HG03039 (cell line): ENCODE results near the gene DCP1B.

Experiments
- ATAC-seq: cut with Tn5 transposase; IDR thresholded peaks from one replicate; pipeline ENCODE4 v1.9.1; 2021; ENCODE audit warnings: mild to moderate bottlenecking, moderate library complexity; ENCODE audit not compliant: unreplicated experiment

The DCP1B gene

DNA sequence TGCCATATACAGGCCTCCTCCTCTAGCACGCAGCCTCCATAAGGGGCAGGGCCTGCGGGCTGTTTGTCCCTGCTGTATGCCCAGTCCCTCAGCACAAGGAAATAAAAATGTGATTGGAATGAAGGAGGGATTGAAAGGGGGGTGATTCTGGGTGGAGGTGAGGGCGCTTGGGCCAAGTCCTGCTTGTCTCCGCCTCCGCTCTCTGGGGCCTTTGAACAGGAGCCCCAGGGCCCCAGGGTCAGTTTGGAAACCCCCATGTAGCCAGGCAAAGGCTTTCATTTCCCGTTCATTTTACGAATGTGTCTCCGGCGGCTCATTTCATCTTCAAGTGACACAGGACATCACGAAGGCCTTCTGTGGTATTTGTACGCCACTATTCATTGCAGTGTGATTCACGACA lies 81.3 kb downstream of the DCP1B start:
- no peak for ATAC-seq

DNA sequence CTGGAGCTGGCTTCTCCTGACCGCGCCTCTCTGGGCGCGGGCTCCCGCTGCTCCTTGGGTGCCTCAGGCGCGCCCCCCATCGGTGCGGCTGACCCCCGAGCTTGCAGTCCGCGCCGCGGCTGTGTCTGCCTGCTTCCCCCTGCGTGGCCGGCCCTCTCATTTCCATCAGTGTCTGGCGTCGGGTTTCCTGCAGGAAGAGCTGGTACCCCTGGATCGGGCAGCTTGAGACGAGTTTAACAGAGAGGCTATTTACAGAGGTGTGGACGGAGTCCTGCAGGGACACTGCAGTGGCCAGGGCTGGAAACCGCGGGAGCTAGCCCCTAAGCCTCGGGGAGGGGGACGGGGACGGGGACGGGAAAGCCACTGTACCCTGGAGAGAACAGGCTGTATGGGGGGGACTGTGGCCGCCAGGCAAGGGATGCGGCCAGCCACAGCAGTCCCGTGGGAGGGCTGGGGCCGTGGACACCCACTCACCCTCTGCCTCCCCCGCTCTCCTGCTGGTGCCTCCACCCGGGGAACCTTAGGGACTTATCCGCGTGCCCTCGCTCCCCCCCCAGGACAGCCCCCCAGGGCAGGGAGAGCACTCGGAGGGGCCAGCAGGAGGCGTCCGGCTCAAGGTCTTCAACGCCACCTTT lies 82.1 kb downstream of the DCP1B start:
- ATAC-seq: no peak

DNA sequence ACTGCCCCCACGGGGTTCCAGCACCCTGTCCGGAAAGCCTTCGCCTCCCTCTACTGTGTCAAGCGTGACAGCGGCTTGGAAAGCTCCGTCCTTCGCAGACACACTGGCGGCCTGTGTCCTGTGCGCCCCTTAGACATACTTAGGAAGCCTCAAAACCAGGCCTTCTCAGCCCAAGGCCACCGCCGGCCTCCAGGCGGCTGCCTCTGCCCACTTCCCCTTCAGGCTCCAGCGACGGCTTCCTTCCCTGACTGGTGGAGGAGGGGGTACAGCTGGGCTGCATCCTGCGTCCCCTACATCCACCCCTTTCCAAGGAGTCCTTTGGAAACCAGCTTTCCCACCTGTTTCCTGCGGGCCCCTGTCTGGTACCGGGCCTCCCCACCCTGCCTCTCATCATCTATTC lies 83.3 kb downstream of the DCP1B start:
- no peak for ATAC-seq

DNA sequence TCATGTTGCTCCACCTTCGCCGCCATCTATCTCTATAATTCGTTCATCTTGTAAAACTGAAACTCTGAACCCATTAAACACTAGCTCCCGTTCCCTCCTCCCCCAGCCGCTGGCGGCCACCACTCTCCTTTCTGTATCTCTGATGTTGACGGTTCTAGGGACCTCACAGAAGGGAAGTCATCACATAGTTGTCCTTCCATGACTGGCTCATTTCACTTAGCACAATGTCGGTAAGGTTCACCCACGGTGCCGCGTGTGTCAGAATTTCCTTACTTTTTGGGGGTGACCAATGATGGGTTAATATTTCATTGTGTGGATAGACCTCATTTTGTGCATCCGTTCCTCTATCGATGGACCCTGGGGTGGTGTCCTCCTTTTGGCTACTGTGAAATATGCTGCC lies 83.8 kb downstream of the DCP1B start:
- no peak for ATAC-seq

DNA sequence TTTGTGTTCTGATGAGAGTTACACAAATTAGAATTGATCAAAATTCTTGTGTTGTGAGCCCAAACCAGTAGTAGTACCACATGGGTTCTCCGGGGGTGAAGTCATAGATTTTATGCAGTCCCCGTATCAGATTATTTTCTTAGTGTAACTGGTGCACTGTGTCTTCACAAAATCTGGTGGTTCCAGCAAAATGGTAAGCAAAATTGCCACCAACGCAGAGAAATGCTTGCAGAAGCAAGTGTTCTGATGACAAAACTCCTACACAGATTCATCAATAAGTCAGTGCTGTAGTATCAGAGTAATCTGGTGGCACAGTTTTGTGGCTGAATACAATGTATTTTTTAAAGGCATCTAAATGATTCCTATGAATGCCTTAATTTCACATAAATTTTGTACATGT lies 84.5 kb downstream of the DCP1B start:
- ATAC-seq: no peak

DNA sequence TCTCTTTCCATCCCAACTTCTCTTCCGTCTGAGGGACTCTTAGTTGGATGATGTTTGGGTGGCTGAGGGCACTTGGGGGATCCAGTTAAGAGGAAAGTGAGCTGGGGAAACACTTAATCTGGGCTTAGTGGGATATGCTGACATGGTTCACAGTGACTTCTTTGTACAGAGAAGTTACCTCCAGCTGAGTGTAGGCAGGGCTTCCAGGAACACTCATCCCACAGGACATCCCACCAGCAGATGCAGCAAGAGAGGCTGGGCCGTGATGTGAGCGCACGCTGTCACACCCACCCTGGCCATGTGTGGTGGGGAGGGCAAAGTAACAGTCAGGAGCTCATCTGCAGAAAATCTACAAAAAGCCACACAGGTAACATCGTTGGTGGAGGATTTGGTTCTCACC lies 85.0 kb downstream of the DCP1B start:
- no peak for ATAC-seq

DNA sequence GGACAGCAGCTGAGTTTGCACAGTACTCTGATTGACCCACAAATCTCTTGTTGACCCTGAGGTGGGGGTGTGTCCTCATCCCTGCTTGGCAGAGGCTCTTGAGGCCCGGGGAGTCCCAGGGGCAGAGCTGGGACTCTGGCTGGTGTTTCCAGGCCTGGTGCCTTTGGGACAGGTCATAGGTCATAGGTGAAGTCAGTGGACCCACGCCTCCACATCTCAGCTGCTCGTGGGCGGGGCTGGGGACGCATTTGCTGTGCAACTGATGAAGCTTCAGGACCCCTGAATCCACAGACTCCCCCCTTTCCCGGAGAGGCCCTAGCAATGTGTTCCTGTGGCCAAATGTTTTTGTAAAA lies 85.4 kb downstream of the DCP1B start:
- ATAC-seq: no peak

DNA sequence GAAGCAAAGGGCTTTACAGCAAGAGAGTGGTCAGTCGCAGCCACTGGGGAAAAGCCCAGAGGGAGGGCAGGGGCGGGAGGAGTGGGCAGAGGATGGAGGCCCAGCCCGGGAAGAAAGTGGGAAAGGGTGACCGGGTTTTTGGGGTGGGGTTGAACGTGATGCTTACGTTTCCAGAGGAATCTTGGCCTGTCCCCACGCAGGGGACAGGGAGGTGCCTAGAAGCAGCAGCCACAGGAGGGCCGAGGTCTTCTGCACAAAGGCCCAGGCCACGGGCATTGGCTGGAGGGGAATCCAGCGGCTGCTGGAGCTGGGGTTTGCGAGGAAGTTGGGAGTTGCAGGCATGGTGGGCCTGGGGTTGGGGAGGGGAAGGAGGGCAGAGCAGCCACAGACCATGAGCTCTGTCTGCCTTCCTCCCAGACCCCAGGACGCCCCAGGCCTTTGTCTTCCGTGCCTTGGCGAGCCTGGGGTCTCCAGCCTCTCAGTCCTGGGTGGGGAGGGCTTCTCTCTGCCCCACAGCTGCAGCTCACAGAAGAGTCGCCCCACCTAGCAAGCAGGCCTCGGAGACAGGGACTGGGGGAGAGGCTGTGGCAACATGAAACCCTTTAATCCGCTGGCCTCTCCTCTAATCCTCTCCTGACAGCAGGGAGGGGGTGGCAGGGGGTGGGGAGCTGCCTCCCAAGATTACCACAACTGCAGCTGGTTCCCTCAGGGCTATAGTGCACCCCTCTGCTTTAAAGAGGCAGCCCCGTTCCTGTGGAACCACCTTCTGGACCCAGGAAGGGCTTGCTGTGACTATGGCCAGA lies 86.0 kb downstream of the DCP1B start, which contains the start of gene CACNA2D4:
Gene CACNA2D4 (minus strand): TSS at position 572 of the 803 bp plus-strand sequence. CDS start 179 bp downstream, at position 393.
- no peak for ATAC-seq

DNA sequence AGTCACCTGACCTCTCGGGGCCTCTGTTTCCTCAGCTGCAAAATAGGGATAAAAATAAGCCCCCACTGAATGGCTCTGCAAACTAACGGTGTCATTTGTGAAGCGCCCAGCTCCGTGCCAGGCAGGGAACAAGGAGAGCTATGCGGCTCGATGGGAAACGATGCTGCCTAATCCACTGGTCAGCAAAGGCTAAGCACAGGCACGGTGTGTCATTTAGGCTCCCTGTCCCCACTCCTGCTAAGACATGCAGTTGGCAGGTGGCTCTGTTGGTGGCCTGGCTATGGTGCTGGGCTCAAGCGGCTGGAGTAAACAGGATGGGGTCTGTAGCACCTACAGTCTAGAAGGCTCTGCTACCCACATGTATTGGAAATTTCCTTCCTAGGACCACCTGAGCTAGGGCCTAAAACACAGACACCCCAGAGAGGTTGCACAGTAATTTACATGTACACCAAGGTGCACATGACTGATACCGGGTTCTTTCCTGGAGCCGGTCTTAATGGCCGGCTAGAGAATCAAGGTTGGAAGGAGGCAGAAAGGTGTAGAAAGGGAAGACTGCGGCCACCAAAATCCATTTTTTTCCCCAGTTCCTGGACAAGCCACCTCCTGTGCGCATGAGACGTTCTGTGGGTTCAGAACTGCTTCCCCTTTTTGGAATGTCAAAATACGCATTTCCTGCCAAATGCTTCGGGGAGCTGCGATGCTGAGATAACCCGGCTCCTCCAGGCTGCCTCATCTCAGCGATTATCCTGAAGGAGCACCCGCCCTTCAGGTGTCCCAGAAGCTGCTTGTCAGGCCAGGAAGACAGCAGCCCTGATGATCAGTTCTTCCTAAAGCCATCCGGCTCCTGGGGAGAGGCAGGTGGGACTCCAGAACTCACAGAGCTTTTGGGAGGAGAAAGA lies 86.8 kb downstream of the DCP1B start:
- ATAC-seq: no peak

DNA sequence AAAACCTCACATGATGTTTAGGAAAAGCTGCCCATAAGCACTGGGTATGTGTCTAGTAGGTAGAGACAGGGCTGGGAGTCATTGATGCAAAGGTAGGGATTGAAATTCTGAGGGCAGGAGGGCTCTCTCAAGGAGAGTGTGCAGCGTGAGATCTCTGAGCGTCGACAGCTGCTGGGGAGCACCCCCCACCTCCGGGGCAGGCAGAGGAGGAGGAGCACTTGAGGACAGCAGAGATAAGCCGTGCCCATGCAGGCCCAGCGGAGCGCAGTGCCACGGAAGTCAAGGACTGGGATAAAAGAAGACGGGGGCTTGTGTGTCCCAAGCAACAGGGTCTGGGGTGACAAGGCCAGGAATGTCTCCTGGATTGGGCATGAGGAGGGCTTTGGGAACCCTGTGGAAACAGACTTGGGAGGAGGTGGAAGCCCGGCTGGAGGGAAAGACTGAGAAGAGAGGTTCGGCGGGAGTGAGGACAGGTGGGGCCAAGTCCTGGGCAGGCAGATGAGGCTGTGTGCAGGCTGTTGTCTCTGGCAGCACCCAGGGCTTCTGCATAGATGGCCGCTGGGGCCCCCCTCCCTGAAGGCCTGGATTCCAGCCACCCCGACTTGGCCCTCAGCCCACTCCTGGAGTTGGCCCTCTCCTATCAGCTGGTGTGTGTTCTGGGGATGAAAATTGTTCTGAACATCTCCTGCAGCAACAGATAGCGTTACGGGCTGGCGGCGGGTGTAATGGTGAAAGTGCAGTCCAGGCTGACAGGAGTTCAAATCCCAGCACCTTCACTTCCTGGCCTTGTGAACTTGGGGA lies 87.7 kb downstream of the DCP1B start:
- no peak for ATAC-seq

DNA sequence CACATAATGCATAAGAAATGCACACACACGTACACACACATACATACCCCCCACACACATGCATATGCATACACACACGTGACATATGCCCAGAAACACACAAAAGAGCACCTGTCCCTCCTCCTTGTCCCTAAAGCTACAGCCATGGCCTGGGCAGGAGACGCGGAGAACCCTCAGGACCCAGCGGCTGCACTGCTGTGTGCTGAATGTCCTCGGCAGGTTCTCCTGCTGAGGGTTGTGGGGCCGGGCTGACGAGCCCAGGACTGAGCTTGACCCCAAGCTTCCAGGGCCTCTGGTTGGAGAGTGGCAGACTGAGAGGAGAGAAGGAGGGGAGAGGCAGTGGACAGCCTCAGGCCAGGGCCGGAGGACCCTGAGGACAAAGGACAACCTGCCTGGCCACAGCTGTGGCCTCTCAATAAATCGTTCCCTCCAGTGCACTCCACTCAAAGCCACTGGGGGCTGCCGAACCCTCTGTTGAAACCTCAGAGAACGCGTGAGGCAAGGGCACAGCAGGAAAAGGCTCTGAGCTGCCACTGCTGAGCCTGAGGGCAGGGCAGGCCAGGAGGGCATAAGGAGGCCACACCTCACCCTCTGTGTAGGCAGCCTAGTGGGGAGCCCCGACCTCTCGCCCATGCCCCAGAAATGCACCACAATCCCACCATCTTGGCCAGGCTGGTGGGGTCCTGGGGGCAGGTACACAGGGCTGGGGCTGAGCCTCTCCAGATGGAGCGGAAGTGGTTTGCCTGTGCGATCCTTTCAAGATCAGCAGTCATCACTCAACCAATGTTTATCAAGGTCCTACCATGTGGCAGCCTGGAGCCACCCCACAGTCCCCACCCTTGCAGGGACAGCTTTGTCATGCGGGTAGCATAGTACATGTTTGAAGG lies 88.9 kb downstream of the DCP1B start:
- ATAC-seq: no peak

DNA sequence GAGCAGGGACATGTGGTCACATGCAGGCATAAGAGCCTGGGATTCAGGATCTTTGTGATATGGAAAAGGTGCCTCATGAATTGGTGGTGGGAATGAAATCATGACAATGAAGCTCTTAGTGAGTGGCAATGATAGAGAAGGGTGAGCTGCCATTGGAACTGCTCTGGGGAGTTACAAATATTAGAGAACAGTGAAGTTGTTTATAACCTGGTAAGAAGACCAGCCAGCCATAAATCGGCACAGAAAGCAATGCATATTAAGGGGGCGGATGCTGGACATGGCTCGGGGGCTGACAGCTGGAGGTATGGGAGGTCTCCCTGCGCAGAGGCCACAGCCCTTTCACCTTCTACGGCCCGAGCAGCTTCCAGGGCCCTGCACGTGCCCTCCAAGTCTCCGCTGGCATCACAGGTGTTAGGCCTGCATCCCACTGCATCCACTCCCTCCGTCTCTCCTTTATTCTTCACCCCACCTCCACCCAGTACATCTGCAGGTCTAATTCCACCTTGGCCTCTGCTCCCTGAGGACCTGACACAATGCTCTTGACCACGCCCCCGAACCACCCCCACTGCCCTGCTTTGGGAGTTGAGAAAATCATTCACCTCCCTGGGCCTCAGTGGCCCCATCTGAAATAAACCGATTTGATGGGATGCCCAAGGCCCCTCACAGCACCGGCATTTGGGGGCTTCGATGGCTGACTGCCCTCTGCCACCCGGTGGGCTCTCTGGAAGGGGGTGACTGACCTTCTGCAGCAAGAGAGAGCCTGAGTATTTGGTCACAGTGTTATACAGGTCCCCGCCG lies 89.9 kb downstream of the DCP1B start:
- ATAC-seq: no peak

DNA sequence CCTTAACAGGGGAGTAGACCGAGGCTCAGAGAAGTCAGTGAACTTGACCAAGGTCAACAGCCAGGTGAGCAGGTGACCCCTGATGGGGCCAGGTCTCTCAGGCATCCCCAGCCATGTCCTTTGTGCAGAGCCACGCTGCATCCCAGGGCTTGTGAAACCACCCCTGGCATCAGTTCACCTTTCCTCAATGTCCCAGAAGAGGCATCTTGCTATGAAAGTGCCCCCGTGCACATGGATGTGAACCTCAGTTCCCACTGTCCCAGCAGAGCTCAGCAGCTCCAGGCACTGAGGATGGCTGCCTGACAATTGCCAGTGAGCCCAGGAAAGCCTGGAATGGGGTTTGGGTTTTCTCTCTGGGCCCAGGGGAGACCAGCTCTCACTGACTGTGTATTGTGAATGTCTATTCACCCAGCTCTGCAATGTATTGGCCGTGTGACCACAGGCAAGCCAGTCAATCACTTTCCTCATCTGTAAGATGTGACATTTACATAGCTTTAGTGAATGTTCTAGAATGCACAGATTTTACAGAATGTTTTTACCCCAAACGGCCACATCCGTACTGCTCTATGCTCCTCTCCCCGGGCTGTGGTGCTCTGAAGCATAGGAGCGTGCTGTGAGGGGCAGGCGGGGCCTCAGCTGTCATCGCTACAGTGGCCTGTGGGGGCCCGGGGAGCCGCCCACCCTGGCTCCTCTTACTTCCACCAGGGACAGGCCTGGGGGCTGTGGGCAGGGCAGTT lies 90.7 kb downstream of the DCP1B start:
- ATAC-seq: no peak

DNA sequence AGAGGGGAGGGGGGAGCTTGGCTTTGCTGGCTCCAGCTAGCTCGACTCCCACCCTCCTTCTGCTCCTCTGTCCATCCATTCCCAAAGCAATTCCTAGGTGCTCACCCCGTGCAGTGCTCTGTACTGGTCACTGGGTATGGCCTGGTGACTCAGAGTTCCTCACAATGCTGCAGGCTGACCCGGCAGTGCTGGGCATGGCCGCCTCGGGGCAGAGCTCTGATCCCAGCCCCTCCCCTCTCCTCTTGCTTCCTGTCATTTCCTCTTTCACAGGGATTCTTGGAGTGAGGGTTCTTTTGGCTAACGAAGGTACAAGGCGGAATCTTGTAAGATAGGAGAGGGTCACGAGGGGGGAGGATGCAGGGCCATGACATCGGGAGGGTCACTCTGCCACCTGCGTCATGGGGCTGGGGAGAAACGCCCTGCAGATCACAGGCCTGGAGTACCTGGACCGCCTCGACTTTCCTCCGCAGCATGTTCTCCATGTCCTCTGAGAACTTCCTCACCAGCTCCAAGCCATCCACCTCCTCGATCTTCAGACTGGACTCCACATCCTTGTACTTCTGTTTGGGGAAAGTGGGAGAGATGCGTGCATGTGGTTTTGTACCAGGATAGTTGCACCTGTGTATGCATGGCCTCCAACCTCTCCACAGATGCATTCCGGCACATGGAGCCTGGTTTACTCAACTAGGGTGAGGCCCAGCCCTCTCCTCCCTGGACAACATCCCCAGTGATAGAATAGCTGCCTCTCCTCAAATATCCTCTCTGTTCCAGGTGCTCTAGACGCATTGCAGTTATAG lies 91.5 kb downstream of the DCP1B start:
- ATAC-seq: no peak

DNA sequence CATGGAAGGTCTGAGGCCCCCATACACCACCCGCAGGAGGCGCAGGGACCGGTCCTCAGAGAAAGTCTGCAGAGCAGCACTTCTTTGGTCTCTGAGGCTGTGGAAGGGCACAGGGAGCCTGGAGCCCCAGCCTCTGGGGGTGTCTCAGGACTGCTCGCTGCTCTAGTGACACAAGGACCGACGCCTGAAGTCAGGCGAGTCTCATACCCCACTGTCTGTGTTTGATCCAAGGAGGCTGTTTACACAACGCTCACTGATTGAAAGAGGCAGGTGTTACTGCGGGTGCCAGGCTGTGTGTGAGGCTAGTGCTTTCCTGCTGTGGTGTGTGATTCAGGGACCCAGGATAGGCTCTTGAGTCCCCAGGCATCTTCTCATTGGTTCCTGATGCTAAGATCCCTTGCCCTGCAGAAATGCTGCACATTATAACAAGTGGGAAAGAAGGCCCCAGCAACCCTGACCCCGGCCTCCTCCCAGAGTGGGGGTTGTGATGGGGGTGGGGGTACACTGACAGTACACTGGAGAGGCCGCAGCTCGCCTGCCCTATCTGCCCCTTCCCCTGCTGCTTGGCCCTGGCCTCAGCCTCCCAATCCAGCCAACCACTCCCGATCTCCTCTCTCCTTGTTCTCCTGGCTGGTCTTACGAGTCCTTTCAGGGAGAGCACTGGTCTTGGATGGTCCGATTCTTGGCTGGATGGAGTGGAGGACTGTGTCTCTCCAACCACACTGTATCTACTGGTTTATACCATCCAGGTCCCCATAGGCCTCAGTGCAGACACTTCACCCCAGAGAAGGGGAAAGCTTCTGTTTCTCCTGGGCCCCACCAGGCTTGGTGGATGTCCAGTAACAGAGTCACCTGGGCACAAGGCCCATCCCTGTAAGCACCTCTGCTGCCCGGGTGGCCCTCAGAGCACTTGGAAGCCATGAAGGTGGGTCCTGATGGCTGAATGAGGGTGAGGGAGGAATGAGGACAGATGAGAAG lies 92.4 kb downstream of the DCP1B start:
- ATAC-seq: no peak

DNA sequence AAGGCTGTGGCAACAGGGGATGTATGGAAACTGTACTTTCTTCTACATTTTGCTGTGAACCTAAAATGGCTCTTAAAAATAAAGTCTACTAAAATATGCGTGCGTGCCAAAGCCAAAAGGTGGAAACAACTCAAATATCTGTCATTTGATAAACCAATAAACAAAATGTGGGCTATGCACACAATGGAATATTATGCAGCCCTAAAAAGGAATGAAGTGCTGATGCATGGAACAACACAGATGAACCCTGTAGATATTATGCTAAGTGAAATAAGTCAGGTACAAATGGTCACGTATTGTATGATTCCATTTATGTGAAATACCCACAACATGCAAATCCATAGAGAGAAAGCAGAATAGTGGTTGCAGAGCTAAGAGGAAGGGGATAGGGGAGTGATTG lies 93.8 kb downstream of the DCP1B start:
- ATAC-seq: no peak
